ELR (cell line): Measurements from ENCODE around the gene PRG3.
"Not testable (repeated sequence)": the region's sequence is repeated elsewhere in the genome, so short reads cannot be mapped to it uniquely, and the experiment has no call there.

ENCODE experiments used
- DNase-seq: peaks from one replicate; pipeline ENCODE4 v3.0.0-alpha.2; 2015; ENCODE audit warnings: low read depth

The PRG3 gene

DNA sequence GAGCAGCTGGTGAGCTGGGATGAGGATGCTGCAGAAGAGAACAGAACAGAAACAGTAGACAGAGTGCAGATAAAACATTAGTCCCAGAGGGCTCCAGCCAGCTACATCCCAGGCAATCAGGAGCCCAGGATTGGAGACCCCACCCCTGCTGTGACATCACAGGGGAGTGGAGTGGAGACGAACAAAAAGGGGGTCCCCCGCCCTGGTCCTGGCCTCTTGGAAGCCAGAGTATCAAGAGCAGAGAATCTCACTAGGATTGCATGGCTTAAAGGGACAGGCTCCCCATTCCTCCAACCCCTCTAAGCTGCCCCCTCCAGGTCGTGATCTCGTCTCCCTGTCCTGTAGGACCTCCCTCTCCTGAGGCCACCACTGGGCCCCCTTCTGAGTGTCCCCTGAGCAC, 42.8 kb downstream of the PRG3 start, which contains the start of gene P2RX3:
Gene P2RX3 (plus strand): TSS at position 211 of the 400 bp plus-strand sequence. CDS start 199 bp downstream, outside the sequence.
- no peak for DNase-seq

DNA sequence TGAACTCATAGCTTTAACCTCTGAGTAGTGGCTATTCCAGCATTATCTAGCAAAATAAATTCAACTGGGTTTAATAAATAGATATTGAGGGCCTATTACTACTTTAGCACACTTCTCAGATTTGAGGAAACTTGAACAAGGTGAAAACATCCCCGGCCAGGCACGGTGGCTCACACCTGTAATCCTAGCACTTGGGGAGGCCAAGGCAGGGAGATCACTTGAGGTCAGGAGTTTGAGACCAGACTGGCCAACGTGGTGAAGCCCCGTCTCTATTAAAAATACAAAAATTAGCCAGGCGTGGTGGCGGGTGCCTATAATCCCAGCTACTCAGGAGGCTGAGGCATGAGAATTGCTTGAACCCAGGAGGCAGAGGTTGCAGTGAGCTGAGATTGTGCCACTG, 44.1 kb downstream of the PRG3 start:
- not testable (repeated sequence) for DNase-seq

DNA sequence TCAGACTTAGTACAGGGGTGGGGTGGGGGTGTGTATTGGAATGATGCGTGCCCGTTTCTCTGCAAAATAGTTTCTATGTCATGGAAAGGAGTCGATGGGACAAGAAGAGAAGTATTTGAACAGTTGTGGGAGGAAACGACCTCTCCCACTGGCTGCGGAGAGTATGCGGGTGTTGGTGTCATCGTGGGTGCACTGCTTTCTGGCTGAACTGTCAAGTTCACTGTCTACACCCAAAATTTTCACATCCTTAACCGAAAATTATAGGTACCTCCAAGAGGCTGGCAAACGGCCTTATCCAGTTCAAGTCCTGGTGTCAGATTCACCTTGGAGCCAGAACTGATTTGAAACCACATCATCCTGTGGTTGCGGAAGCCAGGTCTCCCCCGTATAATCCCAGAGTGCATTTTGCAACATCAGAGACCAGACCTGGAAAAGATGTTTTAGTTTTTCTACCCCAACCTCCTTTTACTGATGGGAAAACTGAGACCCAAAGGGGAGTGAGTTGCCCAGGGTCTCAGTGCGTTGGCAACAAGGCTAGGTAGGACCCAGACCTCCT, 44.8 kb downstream of the PRG3 start:
- no peak for DNase-seq

DNA sequence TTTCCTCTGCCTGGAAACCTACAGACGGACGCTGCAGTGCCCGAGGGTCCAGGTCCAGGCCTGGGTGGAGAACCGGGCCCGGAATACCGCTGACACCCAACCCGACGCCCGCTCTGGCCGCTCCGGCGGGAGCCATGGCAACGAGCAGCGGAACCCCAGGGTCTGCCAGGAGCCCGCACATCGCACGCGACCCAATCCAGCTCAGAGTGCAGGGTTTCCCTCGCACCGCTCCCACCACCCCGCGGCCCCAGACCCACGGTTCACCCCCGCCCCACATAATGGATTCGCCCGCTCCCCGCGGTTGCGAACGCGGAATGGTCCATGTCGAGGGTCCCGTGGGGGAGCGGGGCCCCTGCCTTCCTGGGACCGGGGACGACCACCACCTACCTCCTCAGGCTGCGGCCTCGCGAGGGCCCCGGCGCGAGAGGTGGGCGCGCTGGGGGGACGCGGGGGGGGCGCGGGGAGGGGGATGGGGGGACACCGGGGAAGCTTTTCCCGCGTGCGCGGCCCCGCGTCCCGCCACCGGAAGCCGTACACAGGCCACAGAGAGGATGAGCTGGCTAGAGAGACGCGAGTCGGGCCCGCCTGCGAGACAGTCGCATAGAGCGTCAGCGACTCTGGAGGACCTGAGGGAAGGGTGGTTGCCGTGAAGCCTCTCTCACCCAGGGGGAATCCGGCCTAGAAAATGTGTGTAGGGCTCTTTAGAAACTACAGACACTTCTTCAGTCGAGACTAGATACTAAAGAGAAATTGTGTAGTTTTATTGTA, 45.4 kb downstream of the PRG3 start, which contains the start of gene SSRP1:
Gene SSRP1 (minus strand): TSS at position 550 of the 768 bp plus-strand sequence. CDS start 771 bp downstream, outside the sequence.
- DNase-seq = peak; percentile 92

DNA sequence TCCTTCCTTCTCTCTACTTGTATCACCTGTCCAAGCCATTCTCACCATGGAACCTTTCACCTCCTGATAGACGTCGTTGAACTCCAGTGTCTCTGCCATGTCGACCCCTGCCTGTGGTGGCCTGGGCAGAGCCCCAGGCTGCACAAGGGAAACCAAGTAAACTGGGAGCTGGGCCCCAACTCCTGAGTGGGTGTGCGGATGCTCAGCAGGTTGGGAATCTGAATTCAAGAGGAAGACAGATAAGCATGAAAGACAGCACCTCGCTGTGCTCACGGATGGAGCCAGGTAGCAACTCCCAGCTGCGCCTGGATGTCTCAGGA, 46.0 kb downstream of the PRG3 start:
- DNase-seq = no peak

DNA sequence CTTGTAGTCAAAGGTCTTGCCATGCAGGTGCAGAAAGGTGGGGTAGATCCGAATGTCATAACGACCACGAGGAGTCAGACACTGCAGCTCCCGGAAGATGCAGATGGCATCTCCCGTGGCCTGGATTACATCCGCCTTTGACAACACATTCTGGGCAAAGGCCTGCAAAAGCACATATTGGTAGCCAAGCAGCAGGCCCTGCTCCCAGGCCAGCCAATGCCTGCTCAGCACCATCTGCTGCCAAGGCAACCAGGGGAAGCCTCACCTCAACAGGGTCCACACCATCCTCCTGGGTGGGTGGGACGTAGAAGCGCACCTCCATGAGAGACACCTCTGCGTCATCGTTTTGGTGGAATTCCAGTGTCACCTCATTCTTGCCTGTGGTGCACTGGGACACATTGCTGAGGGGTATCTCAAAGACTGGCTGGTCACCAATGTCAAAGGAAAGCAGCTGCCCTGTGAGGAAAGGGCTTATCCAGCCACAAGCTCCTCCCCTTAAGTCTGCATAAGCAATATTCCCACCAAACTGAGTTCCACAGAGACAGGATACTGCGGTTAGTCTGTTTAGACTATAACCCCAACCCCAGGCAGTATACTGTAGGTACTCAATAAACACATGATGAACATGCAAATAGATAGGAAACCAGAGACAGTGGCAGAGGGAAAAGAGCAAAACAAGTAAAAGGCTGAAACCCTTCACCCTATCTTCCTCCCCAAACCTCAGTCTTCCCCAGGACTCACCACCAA, 48.1 kb downstream of the PRG3 start:
- no peak for DNase-seq

DNA sequence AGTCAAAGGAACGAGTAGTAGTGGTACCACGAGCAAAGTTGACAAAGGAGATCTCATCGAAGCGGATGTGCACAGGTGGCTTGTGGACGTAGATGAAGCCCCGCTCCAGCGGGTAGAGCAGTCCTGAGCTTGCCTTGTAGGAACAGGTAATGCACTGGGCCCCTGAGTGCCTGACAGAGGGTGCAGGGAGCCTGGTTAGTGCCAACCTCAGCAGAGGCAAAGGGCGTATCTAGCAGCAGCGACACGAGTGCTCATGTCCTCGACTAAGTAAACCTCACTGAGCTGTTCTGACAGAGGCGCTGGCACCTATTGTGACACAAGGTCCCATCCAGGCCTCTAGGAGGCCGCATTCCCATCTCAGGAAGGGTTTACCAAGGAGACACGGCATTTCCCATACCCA, 49.2 kb downstream of the PRG3 start:
- no peak for DNase-seq

DNA sequence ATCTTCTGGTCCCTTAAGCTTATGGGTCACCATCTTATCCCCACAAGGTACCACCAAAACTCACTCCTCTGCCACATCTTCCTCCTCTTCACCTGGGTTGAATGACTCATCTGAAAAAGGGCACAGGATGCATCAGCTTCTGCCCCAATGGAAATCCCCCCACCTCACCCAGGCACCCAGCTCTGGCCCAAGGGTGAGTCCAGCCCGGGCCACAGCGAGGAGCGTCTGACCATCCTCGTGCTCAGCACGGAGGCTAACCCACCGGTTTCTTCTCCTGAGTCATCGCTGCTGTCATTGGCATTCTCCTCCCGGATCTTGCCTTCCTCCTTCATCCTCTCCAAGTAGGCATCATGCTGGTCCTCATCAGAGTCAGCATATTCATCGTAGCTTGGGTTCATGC, 50.9 kb downstream of the PRG3 start:
- no peak for DNase-seq

DNA sequence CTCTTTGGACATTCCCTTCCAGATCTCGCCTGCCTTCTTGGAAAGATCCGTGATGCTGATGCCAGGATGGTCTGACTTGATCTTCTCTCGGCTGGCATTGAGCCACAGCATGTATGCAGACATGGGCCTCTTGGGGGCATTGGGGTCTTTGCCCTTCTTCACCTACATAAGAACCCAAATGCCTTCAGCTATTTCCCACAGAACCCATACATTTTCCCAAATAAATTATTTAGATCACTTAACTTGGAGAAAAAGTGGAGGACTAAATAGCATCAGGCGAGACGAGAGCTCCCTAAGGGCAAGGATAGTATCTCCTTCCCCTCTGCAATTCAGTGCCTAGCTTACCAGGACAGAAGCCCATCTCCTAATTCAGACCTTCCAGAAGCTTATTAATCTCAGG, 53.2 kb downstream of the PRG3 start:
- DNase-seq = no peak
